H1 (cell line): ENCODE data around the gene MTCL3.

Experiments used
- CTCF ChIA-PET: fragments of 300-600 bp; sonication (Branson Sonifier 250); formaldehyde crosslinking; loops from one replicate; lab custom pipeline; 2021; ENCODE audit not compliant: partially characterized antibody; lab: Charles Lee
- POLR2A ChIA-PET: fragments of 300-600 bp; sonication (Branson Sonifier 250); formaldehyde crosslinking; loops from one replicate; lab custom pipeline; 2021; ENCODE audit warnings: inconsistent platforms; ENCODE audit not compliant: partially characterized antibody; lab: Charles Lee
- DNase-seq, 2 experiments: peaks; one replicate each; pipeline versions ENCODE4 v3.0.0 to v3.0.0-alpha.2; 2010 to 2022; ENCODE audit warnings: low spot score in 2 of 2, low read depth in 1 of 2, mixed read lengths in 1 of 2
- FAIRE-seq: peaks from 2 replicates; lab custom pipeline; 2011; peaks lifted over from hg19 to GRCh38; lab: Jason Lieb, UNC
- H2AFZ ChIP-seq: 2 replicates; pipeline ENCODE4 v1.8.1; 2012; ENCODE audit warnings: low read length, inconsistent platforms
- H2AK5ac ChIP-seq: 2 replicates; pipeline ENCODE4 v1.6.1; 2013; ENCODE audit warnings: low read depth, low read length
- H2BK120ac ChIP-seq: replicated peaks from 2 replicates; pipeline ENCODE3; 2013; ENCODE audit warnings: low read depth, low read length, inconsistent platforms
- H2BK12ac ChIP-seq: 2 replicates; pipeline ENCODE4 v1.6.1; 2013; ENCODE audit warnings: low read depth, low read length
- H2BK15ac ChIP-seq: 2 replicates; pipeline ENCODE4 v1.6.1; 2013; ENCODE audit warnings: low read length
- H2BK20ac ChIP-seq: 2 replicates; pipeline ENCODE4 v1.6.1; 2013; ENCODE audit warnings: low read length
- H2BK5ac ChIP-seq: 2 replicates; pipeline ENCODE4 v1.6.1; 2013; ENCODE audit warnings: low read depth, low read length
- H3K14ac ChIP-seq: 2 replicates; pipeline ENCODE4 v1.6.1; 2013; ENCODE audit warnings: inconsistent platforms; ENCODE audit not compliant: insufficient read length
- H3K18ac ChIP-seq: 2 replicates; pipeline ENCODE4 v1.6.1; 2013; ENCODE audit warnings: low read length; ENCODE audit errors: extremely low read depth
- H3K23ac ChIP-seq: 2 replicates; pipeline ENCODE4 v1.6.1; 2013; ENCODE audit warnings: inconsistent platforms; ENCODE audit not compliant: insufficient read length
- H3K23me2 ChIP-seq: 2 replicates; pipeline ENCODE4 v1.6.1; 2013; ENCODE audit warnings: low read depth, low read length
- H3K27ac ChIP-seq: 2 replicates; pipeline ENCODE4 v1.6.1; 2011; ENCODE audit warnings: low read depth, low read length, inconsistent platforms
- H3K27me3 ChIP-seq, 4 experiments: replicated peaks in 1 of 4; 1 replicate in 1 of 4; 2 replicates in 3 of 4; pipeline versions ENCODE4 v1.6.1 to v1.8.1; 2011 to 2013; ENCODE audit warnings: low read length in 3 of 4, mild to moderate bottlenecking in 3 of 4, inconsistent platforms in 2 of 4, mixed read lengths in 2 of 4, moderate library complexity in 1 of 4; ENCODE audit not compliant: control insufficient read depth in 3 of 4, insufficient read depth in 3 of 4; ENCODE audit errors: extremely low read depth in 1 of 4
- H3K36me3 ChIP-seq, 4 experiments: 2 replicates each; pipeline versions ENCODE4 v1.6.1 to v1.8.1; 2011 to 2013; ENCODE audit warnings: mild to moderate bottlenecking in 4 of 4, low read length in 3 of 4, moderate library complexity in 2 of 4, control low read depth in 1 of 4, inconsistent platforms in 1 of 4; ENCODE audit not compliant: insufficient read depth in 4 of 4, control insufficient read depth in 2 of 4
- H3K4ac ChIP-seq: replicated peaks from 2 replicates; pipeline ENCODE3; 2013; ENCODE audit warnings: low read length, low read depth, mixed read lengths, inconsistent platforms; ENCODE audit not compliant: insufficient read length
- H3K4me1 ChIP-seq, 4 experiments: replicated peaks in 1 of 4; 1 replicate in 1 of 4; 2 replicates in 3 of 4; pipeline versions ENCODE4 v1.6.1 to v1.8.1; 2011 to 2013; ENCODE audit warnings: low read length in 3 of 4, inconsistent platforms in 2 of 4, mixed read lengths in 1 of 4; ENCODE audit not compliant: insufficient read depth in 4 of 4, control insufficient read depth in 3 of 4
- H3K4me2 ChIP-seq, 2 experiments: 2 replicates each; pipeline versions ENCODE4 v1.6.1 to v1.8.1; 2011 to 2013; ENCODE audit warnings: low read depth in 2 of 2, low read length in 2 of 2, control low read depth in 1 of 2, inconsistent platforms in 1 of 2, mild to moderate bottlenecking in 1 of 2; ENCODE audit not compliant: insufficient read depth in 1 of 2
- H3K4me3 ChIP-seq, 4 experiments: fragments of 200-600, 300-600 bp in 1 of 4; sonication (generic), shearing (Covaris generic), sonication (Bioruptor Twin) in 1 of 4; 2 replicates each; pipeline versions ENCODE4 v1.5.1 to v1.8.1; 2011 to 2016; ENCODE audit warnings: low read length in 4 of 4, low read depth in 3 of 4, control low read depth in 2 of 4, inconsistent platforms in 2 of 4, mild to moderate bottlenecking in 2 of 4, mixed read lengths in 1 of 4, moderate library complexity in 1 of 4; ENCODE audit not compliant: insufficient read depth in 2 of 4; ENCODE audit errors: extremely low read depth in 1 of 4
- H3K56ac ChIP-seq: replicated peaks from 2 replicates; pipeline ENCODE3; 2013; ENCODE audit warnings: low read depth, mild to moderate bottlenecking, mixed read lengths, low read length, inconsistent platforms; ENCODE audit not compliant: insufficient read length
- H3K79me1 ChIP-seq: 2 replicates; pipeline ENCODE4 v1.6.1; 2013; ENCODE audit warnings: low read depth, low read length, control low read depth
- H3K79me2 ChIP-seq, 2 experiments: 2 replicates each; pipeline versions ENCODE4 v1.6.1 to v1.8.1; 2012 to 2013; ENCODE audit warnings: low read length in 2 of 2, mild to moderate bottlenecking in 2 of 2, inconsistent platforms in 1 of 2; ENCODE audit not compliant: insufficient read depth in 2 of 2, control insufficient read depth in 1 of 2
- H3K9ac ChIP-seq, 4 experiments: replicated peaks in 1 of 4; 1 replicate in 1 of 4; 2 replicates in 3 of 4; pipeline versions ENCODE4 v1.6.1 to v1.8.1; 2011 to 2013; ENCODE audit warnings: low read depth in 3 of 4, low read length in 3 of 4, control low read depth in 2 of 4, mild to moderate bottlenecking in 2 of 4, moderate library complexity in 2 of 4, inconsistent platforms in 1 of 4; ENCODE audit errors: extremely low read depth in 1 of 4
- H3K9me3 ChIP-seq, 2 experiments: 2 replicates each; pipeline versions ENCODE4 v1.6.1 to v1.8.1; 2012 to 2013; ENCODE audit warnings: mild to moderate bottlenecking in 2 of 2, moderate library complexity in 2 of 2, control low read depth in 1 of 2, inconsistent platforms in 1 of 2, low read depth in 1 of 2, low read length in 1 of 2, mixed read lengths in 1 of 2; ENCODE audit not compliant: insufficient read depth in 2 of 2
- H4K20me1 ChIP-seq, 2 experiments: replicated peaks in 1 of 2; 2 replicates each; pipeline versions ENCODE3 to v1.8.1; 2011 to 2013; ENCODE audit warnings: inconsistent platforms in 2 of 2, low read length in 2 of 2, mild to moderate bottlenecking in 1 of 2; ENCODE audit not compliant: insufficient read depth in 2 of 2, control insufficient read depth in 1 of 2
- H4K5ac ChIP-seq: 2 replicates; pipeline ENCODE4 v1.6.1; 2013; ENCODE audit warnings: low read length, low read depth, mixed read lengths, inconsistent platforms; ENCODE audit not compliant: insufficient read length
- H4K8ac ChIP-seq: 2 replicates; pipeline ENCODE4 v1.8.0; 2013; ENCODE audit warnings: mild to moderate bottlenecking, moderate library complexity, low read length, inconsistent platforms; ENCODE audit not compliant: insufficient read depth; ENCODE audit errors: extremely low read depth
- H4K91ac ChIP-seq: replicated peaks from 2 replicates; pipeline ENCODE3; 2013; ENCODE audit warnings: low read length, mixed read lengths, inconsistent platforms; ENCODE audit not compliant: insufficient read length
- E2F6 ChIP-seq: IDR thresholded peaks from 2 replicates; pipeline ENCODE4 v1.6.1; 2012; ENCODE audit warnings: inconsistent platforms
- EGR1 ChIP-seq: IDR thresholded peaks from 2 replicates; pipeline ENCODE4 v1.6.1; 2011; ENCODE audit warnings: low read depth, low read length, borderline replicate concordance
- FOSL1 ChIP-seq: IDR thresholded peaks from 2 replicates; pipeline ENCODE4 v1.6.1; 2011; ENCODE audit warnings: mild to moderate bottlenecking, low read depth, low read length, moderate library complexity; ENCODE audit not compliant: insufficient read depth
- GTF2F1 ChIP-seq: IDR thresholded peaks from 2 replicates; pipeline ENCODE4 v1.6.1; 2012; ENCODE audit warnings: low read depth, low read length, improper control_type of control experiment, borderline replicate concordance
- KDM5A ChIP-seq: fragments of 200-600 bp; IDR thresholded peaks from 2 replicates; pipeline ENCODE4 v1.7.1; 2012; ENCODE audit warnings: mild to moderate bottlenecking, low read length, inconsistent platforms, mixed read lengths
- SIN3A ChIP-seq, 2 experiments: IDR thresholded peaks in 1 of 2; conservative IDR thresholded peaks in 1 of 2; 2 replicates each; pipeline ENCODE4 v1.6.1; 2011 to 2012; ENCODE audit warnings: low read length in 2 of 2, improper control_type of control experiment in 1 of 2, low read depth in 1 of 2, mild to moderate bottlenecking in 1 of 2
- SP1 ChIP-seq: IDR thresholded peaks from 2 replicates; pipeline ENCODE4 v1.6.1; 2011; ENCODE audit warnings: low read depth, low read length
- WGBS, 2 experiments: shearing (Covaris generic) in 1 of 2; methylation state at CpG; one replicate each; pipeline versions ENCODE4 v1.1.6 to v1.1.7; 2013 to 2015; ENCODE audit warnings: low lambda C conversion rate in 2 of 2, mixed read lengths in 2 of 2, inconsistent platforms in 1 of 2, low coverage in 1 of 2, missing lambda C conversion rate in 1 of 2; ENCODE audit not compliant: insufficient replicate concordance in 2 of 2, insufficient coverage in 1 of 2, insufficient read length in 1 of 2; ENCODE audit errors: extremely low coverage in 1 of 2, missing lambda C conversion rate in 1 of 2; 5-methylcytosine and 5-hydroxymethylcytosine counted together

Gene MTCL3

GRCh38 chr6:127520066-127520465 lies 931 bp upstream of the MTCL3 start:
- H3K4ac ChIP-seq: no peak overlapping the region
- H2AK5ac ChIP-seq: no peak overlapping the region
- H3K36me3 ChIP-seq: no peaks in the 10 kb centered on the region
- no peaks in the 10 kb centered on the region for H3K27me3 ChIP-seq
- H4K20me1 ChIP-seq: peaks cover 0 to 4% of the 10 kb centered on the region in 2 experiments
- H3K23ac ChIP-seq: no peak overlapping the region
- no peaks in the 10 kb centered on the region for H3K9me3 ChIP-seq
- WGBS, 2 experiments: 56% methylated on average over 2 of the region's 2 CpGs; no CpG with 5 or more reads in 1 of the 2 experiments
- H4K8ac ChIP-seq: no peak overlapping the region
- H2BK120ac ChIP-seq: no peak overlapping the region
- peak overlapping the region; percentile 69 to 79 for H3K4me2 ChIP-seq
- H3K23me2 ChIP-seq: peaks cover 14% of the 10 kb centered on the region; the same call in 1 of the 2 replicates
- H2BK20ac ChIP-seq: no peak overlapping the region
- H4K5ac ChIP-seq: no peak overlapping the region
- ChIA-PET CTCF (interaction anchor here (0.7 to 11.2 kb wide), 8 partner anchors 12 to 55 kb away, joined by 3 to 221 read pairs (median 6); partner anchors contain the start of gene KIAA0408), POLR2A (interaction anchor here (1.5 to 2.6 kb wide), 4 partner anchors 36 to 253 kb away, joined by 3 to 8 read pairs (median 4); partner anchors contain the start of gene RNF146)
- H3K79me2 ChIP-seq: peaks cover 0 to 9% of the 10 kb centered on the region in 2 experiments; a peak in 1 of 4 replicates
- H3K18ac ChIP-seq: no peak overlapping the region
- FAIRE-seq (peak; percentile 52), DNase-seq (no peak)
- H2BK5ac ChIP-seq: no peak overlapping the region
- H3K4me3 ChIP-seq: peak overlapping the region in 1 of 4 experiments; percentile 84; a peak in 3 of 8 replicates
- TF ChIP-seq GTF2F1 (no peak), SP1 (no peak), E2F6 (no peak), KDM5A (peak; percentile 5; the same call in 1 of the 2 replicates), FOSL1 (no peak), SIN3A (conservative IDR thresholded peaks at IDR 0.05 in 1 of 2, IDR thresholded peaks at IDR 0.05 in 1 of 2; ENCODE audit: low read depth in 1 of 2, low read length in 2 of 2) (0 out of 4 replicates have a peak, but pooled peaks have one; percentile 60 to 72), EGR1 (no peak)
- H4K91ac ChIP-seq: no peak overlapping the region
- no peaks in the 10 kb centered on the region for H3K79me1 ChIP-seq
- H3K27ac ChIP-seq: no peak overlapping the region
- H3K56ac ChIP-seq: no peak overlapping the region
- no peak overlapping the region for H3K14ac ChIP-seq
- H3K9ac ChIP-seq: no peak overlapping the region
- no peak overlapping the region for H2BK15ac ChIP-seq
- peaks cover 0 to 7% (median 0%) of the 10 kb centered on the region in 4 experiments; a peak in 3 of 7 replicates for H3K4me1 ChIP-seq
- no peak overlapping the region for H2BK12ac ChIP-seq
- no peak overlapping the region for H2AFZ ChIP-seq
